Activated CD4-positive, alpha-beta T cell treated with anti-CD3 and anti-CD28 coated beads for 4 hours (primary cell): Measurements from ENCODE around the gene LYZL4.

ENCODE experiments used
- DNase-seq, 2 donors: peaks; one replicate each; pipeline ENCODE4 v3.0.0-alpha.2; 2020

Gene LYZL4

GRCh38 chr3:42410370-42411131, at the start of gene LYZL4:
LYZL4 (minus strand) TSS chr3:42410610; CDS start chr3:42407251, 3,359 bp downstream.
- no peak for DNase-seq

- DNase-seq, result no peak
Observed at GRCh38 chr3:42459151-42459550, 48.7 kb upstream of the LYZL4 start.

GRCh38 chr3:42456211-42456610, 45.8 kb upstream of the LYZL4 start:
- DNase-seq, result no peak

GRCh38 chr3:42451546-42452230, 41.3 kb upstream of the LYZL4 start:
- no peak for DNase-seq

- DNase-seq, result no peak
Observed at GRCh38 chr3:42451116-42451515, 40.7 kb upstream of the LYZL4 start.

GRCh38 chr3:42450567-42450966, 40.2 kb upstream of the LYZL4 start:
- DNase-seq, result no peak

- DNase-seq, result no peak
Observed at GRCh38 chr3:42447481-42447880, 37.1 kb upstream of the LYZL4 start.

GRCh38 chr3:42446111-42447050, 36.0 kb upstream of the LYZL4 start:
- DNase-seq, result no peak

GRCh38 chr3:42443819-42444436, 33.5 kb upstream of the LYZL4 start:
- peak; percentile 72 to 80 for DNase-seq

GRCh38 chr3:42443292-42443691, 32.9 kb upstream of the LYZL4 start:
- no peak for DNase-seq

- DNase-seq, result no peak
Observed at GRCh38 chr3:42442640-42443039, 32.2 kb upstream of the LYZL4 start.

GRCh38 chr3:42441791-42442190, 31.4 kb upstream of the LYZL4 start:
- no peak for DNase-seq

- no peak for DNase-seq
Observed at GRCh38 chr3:42440924-42441323, 30.5 kb upstream of the LYZL4 start.

GRCh38 chr3:42439261-42440115, 29.1 kb upstream of the LYZL4 start:
- no peak for DNase-seq

GRCh38 chr3:42438758-42439157, 28.3 kb upstream of the LYZL4 start:
- DNase-seq, result no peak

- no peak for DNase-seq
Observed at GRCh38 chr3:42438193-42438592, 27.8 kb upstream of the LYZL4 start.

- no peak for DNase-seq
Observed at GRCh38 chr3:42434777-42435380, 24.5 kb upstream of the LYZL4 start.

GRCh38 chr3:42432485-42432884, 22.1 kb upstream of the LYZL4 start:
- DNase-seq, result no peak

GRCh38 chr3:42430781-42431532, 20.5 kb upstream of the LYZL4 start:
- DNase-seq, result no peak

GRCh38 chr3:42428830-42429229, 18.4 kb upstream of the LYZL4 start:
- DNase-seq, result no peak
